GM12864 (cell line): Measurements from ENCODE around the gene ERVW-1.

ENCODE experiments used
- DNase-seq: peaks from one replicate; pipeline ENCODE4 v3.0.0-alpha.2; 2011; ENCODE audit warnings: low read depth
- H3K4me3 ChIP-seq: 2 replicates; pipeline ENCODE4 v1.5.1; 2011; ENCODE audit warnings: mild to moderate bottlenecking, low read depth, low read length, control low read depth
- TF ChIP-seq, protein P1 (sequence below): IDR thresholded peaks from 2 replicates; pipeline ENCODE4 v1.5.1; 2011; ENCODE audit warnings: low read depth, mild to moderate bottlenecking, moderate library complexity, low read length, control low read depth, inconsistent platforms; ENCODE audit errors: missing control alignments

The ERVW-1 gene

DNA sequence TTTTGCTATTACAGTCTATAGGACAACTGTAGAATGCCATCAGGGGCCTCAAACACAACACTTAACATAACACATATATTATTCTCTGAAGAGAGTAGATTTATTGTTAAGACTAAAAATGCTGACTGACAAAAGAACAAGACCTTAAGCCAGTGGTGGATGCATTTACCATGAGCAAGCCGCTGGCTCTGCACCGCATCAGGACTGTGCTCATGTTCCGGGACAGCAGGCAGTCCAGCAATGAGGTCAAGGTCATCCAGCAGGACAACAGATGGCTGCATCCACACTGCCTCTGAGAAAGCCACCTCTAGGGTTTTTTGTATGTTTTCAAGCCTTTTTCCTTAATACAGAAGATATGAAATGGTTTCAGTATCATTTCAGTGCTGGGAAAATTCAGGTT, 26.8 kb upstream of the ERVW-1 start:
- TF ChIP-seq, protein P1, sequence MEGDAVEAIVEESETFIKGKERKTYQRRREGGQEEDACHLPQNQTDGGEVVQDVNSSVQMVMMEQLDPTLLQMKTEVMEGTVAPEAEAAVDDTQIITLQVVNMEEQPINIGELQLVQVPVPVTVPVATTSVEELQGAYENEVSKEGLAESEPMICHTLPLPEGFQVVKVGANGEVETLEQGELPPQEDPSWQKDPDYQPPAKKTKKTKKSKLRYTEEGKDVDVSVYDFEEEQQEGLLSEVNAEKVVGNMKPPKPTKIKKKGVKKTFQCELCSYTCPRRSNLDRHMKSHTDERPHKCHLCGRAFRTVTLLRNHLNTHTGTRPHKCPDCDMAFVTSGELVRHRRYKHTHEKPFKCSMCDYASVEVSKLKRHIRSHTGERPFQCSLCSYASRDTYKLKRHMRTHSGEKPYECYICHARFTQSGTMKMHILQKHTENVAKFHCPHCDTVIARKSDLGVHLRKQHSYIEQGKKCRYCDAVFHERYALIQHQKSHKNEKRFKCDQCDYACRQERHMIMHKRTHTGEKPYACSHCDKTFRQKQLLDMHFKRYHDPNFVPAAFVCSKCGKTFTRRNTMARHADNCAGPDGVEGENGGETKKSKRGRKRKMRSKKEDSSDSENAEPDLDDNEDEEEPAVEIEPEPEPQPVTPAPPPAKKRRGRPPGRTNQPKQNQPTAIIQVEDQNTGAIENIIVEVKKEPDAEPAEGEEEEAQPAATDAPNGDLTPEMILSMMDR = no peak

DNA sequence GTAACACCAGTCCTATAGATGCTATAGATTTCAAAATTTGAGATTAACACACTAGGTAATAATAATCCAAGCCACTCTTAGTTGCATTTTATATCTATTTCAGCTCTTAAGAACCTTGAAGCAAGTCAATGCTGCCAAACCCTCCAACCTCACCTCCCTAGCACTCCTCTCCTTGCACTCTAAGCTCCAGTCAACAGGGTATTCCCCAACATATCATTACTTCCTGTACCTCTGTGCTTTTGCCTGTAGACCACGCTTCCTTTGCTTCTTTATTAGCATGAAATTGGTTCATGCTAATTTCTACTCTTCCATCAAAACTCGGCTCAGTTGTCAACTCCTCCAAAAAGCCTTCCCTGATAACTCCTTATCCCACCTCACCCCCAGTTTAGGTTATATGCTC, 26.0 kb upstream of the ERVW-1 start:
- DNase-seq = no peak
- TF ChIP-seq, protein P1 = no peak
- H3K4me3 ChIP-seq = no peak overlapping the region

More for the DNA sequence above, 26.8 kb upstream of the ERVW-1 start:
- H3K4me3 ChIP-seq = no peak overlapping the region
- DNase-seq = no peak

DNA sequence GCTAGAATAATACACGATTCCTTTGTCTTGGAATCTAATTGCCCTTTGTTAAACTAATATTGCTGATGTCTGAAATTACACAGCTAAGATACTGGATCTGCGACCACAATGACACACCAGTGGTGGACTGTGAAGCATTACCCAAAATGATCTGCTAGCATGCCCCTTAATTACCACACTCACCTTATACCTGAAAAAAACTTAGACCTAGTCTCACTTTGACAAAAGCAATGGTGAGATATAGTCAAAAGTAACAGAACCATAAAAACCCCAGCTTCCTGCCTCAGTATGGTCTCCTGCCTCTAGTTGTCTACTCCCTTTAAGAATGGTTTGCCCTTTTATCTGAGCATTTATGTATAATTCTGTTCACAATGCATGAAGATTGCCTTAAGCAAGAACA, 20.8 kb upstream of the ERVW-1 start:
- TF ChIP-seq, protein P1 = no peak
- no peak overlapping the region for H3K4me3 ChIP-seq
- DNase-seq = no peak

DNA sequence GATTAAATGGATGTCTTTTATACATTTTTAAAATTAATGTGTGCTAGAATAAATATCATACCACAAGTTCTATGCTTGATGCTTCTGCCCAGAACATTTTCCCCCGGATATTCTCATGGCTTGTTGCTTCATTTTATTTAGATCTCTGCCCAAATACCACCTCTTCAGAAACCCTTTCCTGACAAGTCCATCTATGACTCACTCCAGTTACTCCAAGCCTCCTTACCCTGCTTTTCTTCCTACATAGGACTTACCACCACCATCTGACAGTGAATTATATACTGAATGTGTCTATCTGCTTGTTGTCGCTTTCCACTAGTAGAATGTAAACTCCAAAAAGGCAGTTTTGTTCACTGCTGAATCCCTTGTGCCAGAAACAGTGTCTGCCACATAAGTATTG, 19.1 kb upstream of the ERVW-1 start:
- TF ChIP-seq, protein P1 = no peak
- no peak overlapping the region for H3K4me3 ChIP-seq
- no peak for DNase-seq

DNA sequence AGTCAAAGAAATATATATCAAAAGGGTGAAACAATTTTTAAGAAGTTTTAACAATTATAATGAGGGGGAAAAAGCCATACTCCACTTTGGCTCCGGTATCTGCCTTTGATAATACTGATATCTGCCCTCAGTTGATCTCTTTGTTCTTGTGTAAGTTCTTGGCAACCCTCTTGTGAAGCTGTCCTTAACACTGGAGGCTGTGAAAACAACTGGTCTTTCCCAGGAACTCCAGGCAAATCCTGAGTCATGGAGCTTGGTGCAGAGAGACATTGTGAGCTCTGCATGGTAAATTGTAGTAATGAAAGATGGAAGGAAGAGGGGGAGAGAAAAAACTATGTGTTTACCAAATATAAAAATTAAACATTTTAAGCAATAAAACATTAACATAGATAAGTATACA, 11.9 kb upstream of the ERVW-1 start:
- TF ChIP-seq, protein P1 = no peak
- H3K4me3 ChIP-seq = no peak overlapping the region
- no peak for DNase-seq

DNA sequence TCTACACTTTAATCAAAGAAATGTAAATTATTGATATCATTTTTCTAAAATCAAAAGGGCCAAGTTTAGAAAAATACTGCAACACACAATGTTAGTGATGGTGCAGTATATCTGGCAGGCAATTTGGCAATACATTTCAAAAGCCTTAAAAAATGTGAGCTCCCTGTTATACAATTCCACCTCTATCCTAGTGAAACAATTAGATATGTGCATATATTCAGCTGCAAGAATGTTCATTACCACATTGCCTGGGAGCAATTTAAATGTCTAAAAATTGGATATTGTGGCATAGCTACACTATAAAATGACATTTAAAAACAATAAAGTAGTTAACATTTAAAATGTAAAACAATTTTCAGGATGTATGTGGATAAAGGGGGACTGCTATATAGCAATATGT, 10.1 kb upstream of the ERVW-1 start:
- H3K4me3 ChIP-seq = no peak overlapping the region
- TF ChIP-seq, protein P1 = no peak
- DNase-seq = no peak

DNA sequence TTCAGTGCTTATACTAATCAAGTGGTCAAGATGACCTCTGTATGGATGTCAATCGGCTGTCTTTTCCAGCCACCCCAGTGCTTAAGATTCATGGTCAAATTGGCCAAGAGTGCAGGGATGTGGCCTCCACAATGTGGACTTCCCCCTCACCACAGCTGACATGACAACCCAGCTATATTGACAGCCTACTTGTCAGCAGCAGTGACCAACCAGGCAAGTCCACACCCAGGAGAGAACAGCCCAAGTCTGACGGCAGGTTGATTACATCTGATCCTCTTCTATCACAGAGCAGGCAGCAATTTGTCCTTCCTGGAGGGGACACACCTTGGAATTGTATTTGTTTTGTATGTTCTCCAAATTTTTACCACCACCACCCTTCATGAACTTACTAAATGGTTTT, 8.2 kb upstream of the ERVW-1 start:
- TF ChIP-seq, protein P1 = no peak
- DNase-seq = no peak
- H3K4me3 ChIP-seq = no peak overlapping the region
